NCI-H2227 treated with DMSO at 0.1 percent for 48 hours (cell line): ENCODE measurements around the gene ACVRL1.
"Not testable (repeated sequence)": the region's sequence is repeated elsewhere in the genome, so short reads cannot be mapped to it uniquely, and the experiment has no call there.

Experiments used
- DNase-seq: peaks from one replicate; lab custom pipeline; 2025; lab: John Stamatoyannopoulos, UW

Gene ACVRL1

GRCh38 chr12:51874000-51874399 lies 33.3 kb upstream of the ACVRL1 start:
- no peak for DNase-seq

- DNase-seq, result no peak
These were observed 32.8 kb upstream of the ACVRL1 start for GRCh38 chr12:51874486-51874885.

GRCh38 chr12:51879102-51879501 lies 28.2 kb upstream of the ACVRL1 start:
- no peak for DNase-seq

GRCh38 chr12:51883295-51883694 lies 24.0 kb upstream of the ACVRL1 start:
- no peak for DNase-seq

GRCh38 chr12:51883998-51884675 lies 23.2 kb upstream of the ACVRL1 start:
- DNase-seq, result no peak

- DNase-seq, result no peak
These were observed 22.6 kb upstream of the ACVRL1 start for GRCh38 chr12:51884676-51885229.

- not testable (repeated sequence) for DNase-seq
These were observed 21.8 kb upstream of the ACVRL1 start for GRCh38 chr12:51885294-51886020.

GRCh38 chr12:51886021-51886710 lies 21.1 kb upstream of the ACVRL1 start:
- DNase-seq, result no peak

- DNase-seq, result no peak
These were observed 19.6 kb upstream of the ACVRL1 start, which contains the start of gene ANKRD33 for GRCh38 chr12:51887476-51888315. ANKRD33 (plus strand) TSS chr12:51888103; CDS start chr12:51888187, 84 bp downstream.

GRCh38 chr12:51888316-51889215 lies 18.7 kb upstream of the ACVRL1 start:
- DNase-seq, result no peak

GRCh38 chr12:51889216-51890132 lies 17.8 kb upstream of the ACVRL1 start:
- DNase-seq, result no peak

- DNase-seq, result no peak
These were observed 17.2 kb upstream of the ACVRL1 start for GRCh38 chr12:51890133-51890464.

GRCh38 chr12:51890511-51891171 lies 16.7 kb upstream of the ACVRL1 start:
- DNase-seq, result no peak

GRCh38 chr12:51891843-51892242 lies 15.5 kb upstream of the ACVRL1 start:
- no peak for DNase-seq

- DNase-seq, result no peak
These were observed 13.5 kb upstream of the ACVRL1 start for GRCh38 chr12:51893786-51894185.

- no peak for DNase-seq
These were observed 11.7 kb upstream of the ACVRL1 start for GRCh38 chr12:51895378-51896135.

GRCh38 chr12:51896236-51896635 lies 11.1 kb upstream of the ACVRL1 start:
- no peak for DNase-seq

GRCh38 chr12:51897181-51897580 lies 10.1 kb upstream of the ACVRL1 start:
- DNase-seq, result no peak
